HFF-Myc (cell line): Measurements from ENCODE around the gene TOX3.

Experiments
- DNase-seq: peaks from one replicate; pipeline ENCODE4 v3.0.0-alpha.2; 2011; ENCODE audit warnings: low read depth; ENCODE audit errors: extremely low read depth
- H3K4me3 ChIP-seq: replicated peaks from 2 replicates; pipeline ENCODE4 v1.5.1; 2011; ENCODE audit warnings: low read depth, mild to moderate bottlenecking, control low read depth, low read length
- CTCF ChIP-seq: IDR thresholded peaks from 2 replicates; pipeline ENCODE4 v1.5.1; 2012; ENCODE audit warnings: mild to moderate bottlenecking, low read depth, low read length, control low read depth; ENCODE audit errors: missing control alignments

The TOX3 gene

DNA sequence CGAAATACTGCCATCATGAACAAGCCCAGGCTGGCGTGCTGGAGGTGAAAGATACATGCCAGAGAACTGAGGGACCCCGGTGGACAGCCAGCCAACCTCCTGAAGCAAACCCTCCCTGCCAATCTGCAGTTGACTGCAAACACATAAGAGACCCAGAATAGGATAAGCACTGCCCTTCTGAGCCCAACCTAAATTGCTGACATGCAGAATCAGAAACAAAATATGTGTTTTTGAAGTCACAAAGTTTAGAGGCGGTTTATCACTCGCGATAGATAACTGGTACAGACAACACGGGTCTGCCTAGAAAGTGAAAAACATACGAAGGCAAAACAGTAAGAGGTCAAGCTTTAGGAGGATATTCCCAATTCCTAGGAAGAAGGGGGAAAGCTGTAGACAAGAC is 14.6 kb downstream of the TOX3 start:
- TF ChIP-seq CTCF = no peak
- no peak for DNase-seq
- H3K4me3 ChIP-seq = no peak overlapping the region

GRCh38 chr16:52529226-52529625 is 17.7 kb downstream of the TOX3 start:
- no peak for TF ChIP-seq CTCF
- no peak for DNase-seq
- no peak overlapping the region for H3K4me3 ChIP-seq

DNA sequence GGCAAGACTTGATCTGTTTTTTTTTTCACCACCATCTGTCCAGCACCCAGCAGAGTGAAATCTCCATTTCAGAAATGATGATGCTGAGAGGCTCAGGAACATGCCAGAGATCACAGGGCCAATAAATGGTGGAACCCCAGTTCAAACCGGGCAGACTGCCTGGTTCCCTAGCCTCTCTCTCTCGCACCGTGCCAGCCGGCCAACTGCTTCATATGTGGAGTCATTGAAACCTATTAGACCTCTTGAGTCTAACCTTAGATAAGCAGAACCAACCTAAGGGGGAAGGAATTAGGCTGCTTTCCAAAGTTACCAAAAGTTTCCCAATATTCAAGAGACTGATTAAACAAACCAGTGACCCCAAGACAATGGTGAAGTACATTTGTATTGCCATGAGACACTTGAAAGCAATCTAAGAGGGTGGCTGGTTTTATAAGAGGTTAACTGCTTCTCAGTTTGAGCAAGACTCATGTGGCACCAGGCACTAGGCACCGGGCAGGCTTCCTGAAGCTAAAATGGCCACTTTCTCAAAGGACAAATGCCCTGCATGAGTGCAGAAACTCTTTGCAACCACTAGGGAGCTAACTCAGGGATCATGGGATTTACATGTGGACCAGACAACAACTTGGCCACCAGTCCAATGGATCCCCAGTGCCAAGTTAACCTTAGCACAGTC is 18.4 kb downstream of the TOX3 start:
- no peak overlapping the region for H3K4me3 ChIP-seq
- DNase-seq = no peak
- TF ChIP-seq CTCF = no peak

DNA sequence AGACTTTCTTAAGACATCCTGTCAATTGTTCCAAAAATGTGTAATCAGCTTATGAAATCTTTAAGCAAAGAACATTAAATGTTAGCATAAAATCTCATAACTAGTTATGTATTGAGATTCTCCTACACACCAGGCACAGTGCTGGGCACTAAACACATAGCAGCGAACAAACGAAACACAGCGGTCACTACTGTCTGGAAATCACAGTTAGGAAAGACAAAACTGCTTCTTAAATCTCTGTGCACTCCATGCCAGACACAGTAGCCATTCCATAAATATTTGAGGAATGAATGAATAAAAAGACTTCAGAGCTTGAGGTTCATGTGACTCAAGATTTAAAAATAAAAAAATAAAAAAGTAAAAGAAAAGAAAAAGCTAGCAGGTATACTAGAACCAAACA is 20.1 kb downstream of the TOX3 start:
- no peak for TF ChIP-seq CTCF
- no peak for DNase-seq

GRCh38 chr16:52526116-52526828 is 20.7 kb downstream of the TOX3 start:
- TF ChIP-seq CTCF = no peak
- no peak for DNase-seq
- no peak overlapping the region for H3K4me3 ChIP-seq

More for the DNA sequence above, 20.1 kb downstream of the TOX3 start:
- H3K4me3 ChIP-seq = no peak overlapping the region

DNA sequence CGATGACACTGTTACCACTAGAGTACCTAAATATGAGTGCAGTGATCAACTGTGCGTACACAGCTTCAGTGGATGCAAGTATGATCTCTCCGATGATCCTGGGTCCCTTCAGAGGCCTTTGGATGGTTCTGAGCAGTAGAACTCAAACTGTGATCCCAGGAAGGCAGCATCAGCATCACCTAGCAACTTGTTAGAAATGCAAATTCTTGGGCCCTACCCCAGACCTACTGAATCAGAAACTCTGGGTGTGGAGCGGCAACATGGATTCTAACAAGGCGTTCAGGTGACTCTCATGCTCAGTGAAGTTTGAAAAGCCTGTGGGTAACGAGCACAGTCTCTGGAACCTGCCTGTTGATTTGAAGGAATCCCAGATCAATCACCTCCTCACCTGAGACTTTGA is 25.4 kb downstream of the TOX3 start:
- H3K4me3 ChIP-seq = no peak overlapping the region
- no peak for TF ChIP-seq CTCF
- no peak for DNase-seq

GRCh38 chr16:52518884-52519283 is 28.1 kb downstream of the TOX3 start:
- no peak for TF ChIP-seq CTCF
- no peak overlapping the region for H3K4me3 ChIP-seq
- DNase-seq = no peak
